ENCODE data around the gene REM2. TPM values are rescaled to one million over a fixed set of nuclear protein-coding genes. Genes with fewer than 3 reads are reported as not detected.
A peak's percentile ranks its signal among the peaks of the same experiment; 100 is the strongest.

Gene REM2
- total RNA-seq, 1 experiment from 2014 or later = 1.5 TPM

- TF ChIP-seq, protein P1, sequence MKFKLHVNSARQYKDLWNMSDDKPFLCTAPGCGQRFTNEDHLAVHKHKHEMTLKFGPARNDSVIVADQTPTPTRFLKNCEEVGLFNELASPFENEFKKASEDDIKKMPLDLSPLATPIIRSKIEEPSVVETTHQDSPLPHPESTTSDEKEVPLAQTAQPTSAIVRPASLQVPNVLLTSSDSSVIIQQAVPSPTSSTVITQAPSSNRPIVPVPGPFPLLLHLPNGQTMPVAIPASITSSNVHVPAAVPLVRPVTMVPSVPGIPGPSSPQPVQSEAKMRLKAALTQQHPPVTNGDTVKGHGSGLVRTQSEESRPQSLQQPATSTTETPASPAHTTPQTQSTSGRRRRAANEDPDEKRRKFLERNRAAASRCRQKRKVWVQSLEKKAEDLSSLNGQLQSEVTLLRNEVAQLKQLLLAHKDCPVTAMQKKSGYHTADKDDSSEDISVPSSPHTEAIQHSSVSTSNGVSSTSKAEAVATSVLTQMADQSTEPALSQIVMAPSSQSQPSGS (CRISPR knock-in tag; IDR thresholded peaks at IDR 0.05; ENCODE audit: borderline replicate concordance, low read depth) = no peak
- TF ChIP-seq ZNF263 (CRISPR knock-in tag; IDR thresholded peaks at IDR 0.05; ENCODE audit: low read depth) = no peak
- TF ChIP-seq, protein P2, sequence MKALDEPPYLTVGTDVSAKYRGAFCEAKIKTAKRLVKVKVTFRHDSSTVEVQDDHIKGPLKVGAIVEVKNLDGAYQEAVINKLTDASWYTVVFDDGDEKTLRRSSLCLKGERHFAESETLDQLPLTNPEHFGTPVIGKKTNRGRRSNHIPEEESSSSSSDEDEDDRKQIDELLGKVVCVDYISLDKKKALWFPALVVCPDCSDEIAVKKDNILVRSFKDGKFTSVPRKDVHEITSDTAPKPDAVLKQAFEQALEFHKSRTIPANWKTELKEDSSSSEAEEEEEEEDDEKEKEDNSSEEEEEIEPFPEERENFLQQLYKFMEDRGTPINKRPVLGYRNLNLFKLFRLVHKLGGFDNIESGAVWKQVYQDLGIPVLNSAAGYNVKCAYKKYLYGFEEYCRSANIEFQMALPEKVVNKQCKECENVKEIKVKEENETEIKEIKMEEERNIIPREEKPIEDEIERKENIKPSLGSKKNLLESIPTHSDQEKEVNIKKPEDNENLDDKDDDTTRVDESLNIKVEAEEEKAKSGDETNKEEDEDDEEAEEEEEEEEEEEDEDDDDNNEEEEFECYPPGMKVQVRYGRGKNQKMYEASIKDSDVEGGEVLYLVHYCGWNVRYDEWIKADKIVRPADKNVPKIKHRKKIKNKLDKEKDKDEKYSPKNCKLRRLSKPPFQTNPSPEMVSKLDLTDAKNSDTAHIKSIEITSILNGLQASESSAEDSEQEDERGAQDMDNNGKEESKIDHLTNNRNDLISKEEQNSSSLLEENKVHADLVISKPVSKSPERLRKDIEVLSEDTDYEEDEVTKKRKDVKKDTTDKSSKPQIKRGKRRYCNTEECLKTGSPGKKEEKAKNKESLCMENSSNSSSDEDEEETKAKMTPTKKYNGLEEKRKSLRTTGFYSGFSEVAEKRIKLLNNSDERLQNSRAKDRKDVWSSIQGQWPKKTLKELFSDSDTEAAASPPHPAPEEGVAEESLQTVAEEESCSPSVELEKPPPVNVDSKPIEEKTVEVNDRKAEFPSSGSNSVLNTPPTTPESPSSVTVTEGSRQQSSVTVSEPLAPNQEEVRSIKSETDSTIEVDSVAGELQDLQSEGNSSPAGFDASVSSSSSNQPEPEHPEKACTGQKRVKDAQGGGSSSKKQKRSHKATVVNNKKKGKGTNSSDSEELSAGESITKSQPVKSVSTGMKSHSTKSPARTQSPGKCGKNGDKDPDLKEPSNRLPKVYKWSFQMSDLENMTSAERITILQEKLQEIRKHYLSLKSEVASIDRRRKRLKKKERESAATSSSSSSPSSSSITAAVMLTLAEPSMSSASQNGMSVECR (CRISPR knock-in tag; IDR thresholded peaks at IDR 0.05; ENCODE audit: borderline replicate concordance) = no peak
These were observed 41.7 kb upstream of the REM2 start (continued) for GRCh38 chr14:22841311-22841710.

GRCh38 chr14:22841769-22842168 lies 41.3 kb upstream of the REM2 start:
- DNase-seq (ENCODE audit: low spot score) (no peak), ATAC-seq (no peak)
- Mint-ChIP-seq H3K4me3 (no peak overlapping the region), H3K9me3 (no peaks in the 10 kb centered on the region), H3K27me3 (ENCODE audit: low read depth) (no peaks in the 10 kb centered on the region; the same call in 1 of the 2 replicates), H3K27ac (0 out of 2 replicates have a peak overlapping the region, but pooled peaks have one; percentile 10), H3K4me1 (peaks cover 22% of the 10 kb centered on the region), H3K36me3 (peaks cover 44% of the 10 kb centered on the region)
- POLR2A ChIA-PET = no interaction called here
- CTCF ChIA-PET = interaction anchor here (1.4 kb wide), 1 partner anchor 19 kb away, joined by 7 read pairs; no protein-coding TSS in a partner anchor
- TF ChIP-seq OVOL2 (CRISPR knock-in tag; IDR thresholded peaks at IDR 0.05; ENCODE audit: borderline replicate concordance) = no peak
- TF ChIP-seq PRRX2 (CRISPR knock-in tag; IDR thresholded peaks at IDR 0.05) = no peak
- TF ChIP-seq, protein P3, sequence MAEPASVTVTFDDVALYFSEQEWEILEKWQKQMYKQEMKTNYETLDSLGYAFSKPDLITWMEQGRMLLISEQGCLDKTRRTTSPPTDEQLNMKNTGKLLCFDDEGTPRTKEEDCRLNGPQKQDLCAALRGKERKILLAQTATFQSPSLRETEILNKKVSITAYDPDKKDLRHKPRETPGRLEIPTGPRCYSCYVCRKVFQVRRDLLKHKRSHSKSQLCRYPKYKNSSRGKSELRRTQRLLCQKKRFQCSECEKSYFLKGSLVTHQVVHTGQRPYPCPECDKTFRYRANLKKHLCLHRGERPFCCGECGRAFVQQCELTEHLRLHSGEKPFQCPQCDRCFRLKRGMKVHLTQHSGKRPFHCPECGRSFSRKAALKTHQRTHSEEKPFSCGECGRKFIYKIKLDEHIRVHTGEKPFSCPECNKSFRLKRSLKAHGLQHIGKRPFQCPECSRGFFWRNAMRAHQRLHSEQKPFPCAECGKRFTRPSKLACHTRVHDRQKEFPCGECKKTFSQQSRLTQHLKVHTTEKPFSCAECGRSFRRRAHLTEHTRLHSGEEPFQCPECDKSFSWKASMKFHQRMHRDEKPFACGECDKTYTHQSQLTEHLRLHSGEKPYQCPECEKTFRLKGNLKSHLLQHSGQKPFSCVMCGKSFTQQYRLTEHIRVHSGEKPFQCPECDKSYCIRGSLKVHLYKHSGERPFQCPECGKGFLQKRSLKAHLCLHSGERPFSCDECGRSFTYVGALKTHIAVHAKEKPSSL (CRISPR knock-in tag; conservative IDR thresholded peaks at IDR 0.05) = no peak
- TF ChIP-seq CBFB (CRISPR knock-in tag; IDR thresholded peaks at IDR 0.05; ENCODE audit: low read depth) = no peak
- no peak for TF ChIP-seq USF1 (CRISPR knock-in tag; IDR thresholded peaks at IDR 0.05)
- TF ChIP-seq, protein P1 (CRISPR knock-in tag; IDR thresholded peaks at IDR 0.05; ENCODE audit: borderline replicate concordance, low read depth) = no peak
- TF ChIP-seq ZNF416 (CRISPR knock-in tag; IDR thresholded peaks at IDR 0.05) = no peak
- TF ChIP-seq ATF1 (CRISPR knock-in tag; IDR thresholded peaks at IDR 0.05) = no peak
- no peak for TF ChIP-seq TEAD1 (CRISPR knock-in tag; IDR thresholded peaks at IDR 0.05)
- TF ChIP-seq JAZF1 (CRISPR knock-in tag; IDR thresholded peaks at IDR 0.05) = no peak
- TF ChIP-seq AR (CRISPR knock-in tag; IDR thresholded peaks at IDR 0.05) = no peak
- no peak for TF ChIP-seq E2F5 (CRISPR knock-in tag; IDR thresholded peaks at IDR 0.05)
- TF ChIP-seq NR1H2 (CRISPR knock-in tag; IDR thresholded peaks at IDR 0.05) = no peak
- TF ChIP-seq, protein P4, sequence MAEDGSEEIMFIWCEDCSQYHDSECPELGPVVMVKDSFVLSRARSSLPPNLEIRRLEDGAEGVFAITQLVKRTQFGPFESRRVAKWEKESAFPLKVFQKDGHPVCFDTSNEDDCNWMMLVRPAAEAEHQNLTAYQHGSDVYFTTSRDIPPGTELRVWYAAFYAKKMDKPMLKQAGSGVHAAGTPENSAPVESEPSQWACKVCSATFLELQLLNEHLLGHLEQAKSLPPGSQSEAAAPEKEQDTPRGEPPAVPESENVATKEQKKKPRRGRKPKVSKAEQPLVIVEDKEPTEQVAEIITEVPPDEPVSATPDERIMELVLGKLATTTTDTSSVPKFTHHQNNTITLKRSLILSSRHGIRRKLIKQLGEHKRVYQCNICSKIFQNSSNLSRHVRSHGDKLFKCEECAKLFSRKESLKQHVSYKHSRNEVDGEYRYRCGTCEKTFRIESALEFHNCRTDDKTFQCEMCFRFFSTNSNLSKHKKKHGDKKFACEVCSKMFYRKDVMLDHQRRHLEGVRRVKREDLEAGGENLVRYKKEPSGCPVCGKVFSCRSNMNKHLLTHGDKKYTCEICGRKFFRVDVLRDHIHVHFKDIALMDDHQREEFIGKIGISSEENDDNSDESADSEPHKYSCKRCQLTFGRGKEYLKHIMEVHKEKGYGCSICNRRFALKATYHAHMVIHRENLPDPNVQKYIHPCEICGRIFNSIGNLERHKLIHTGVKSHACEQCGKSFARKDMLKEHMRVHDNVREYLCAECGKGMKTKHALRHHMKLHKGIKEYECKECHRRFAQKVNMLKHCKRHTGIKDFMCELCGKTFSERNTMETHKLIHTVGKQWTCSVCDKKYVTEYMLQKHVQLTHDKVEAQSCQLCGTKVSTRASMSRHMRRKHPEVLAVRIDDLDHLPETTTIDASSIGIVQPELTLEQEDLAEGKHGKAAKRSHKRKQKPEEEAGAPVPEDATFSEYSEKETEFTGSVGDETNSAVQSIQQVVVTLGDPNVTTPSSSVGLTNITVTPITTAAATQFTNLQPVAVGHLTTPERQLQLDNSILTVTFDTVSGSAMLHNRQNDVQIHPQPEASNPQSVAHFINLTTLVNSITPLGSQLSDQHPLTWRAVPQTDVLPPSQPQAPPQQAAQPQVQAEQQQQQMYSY (CRISPR knock-in tag; IDR thresholded peaks at IDR 0.05) = no peak
- TF ChIP-seq ESRRA (CRISPR knock-in tag; IDR thresholded peaks at IDR 0.05; ENCODE audit: borderline replicate concordance) = no peak
- TF ChIP-seq SMAD3 (CRISPR knock-in tag; IDR thresholded peaks at IDR 0.05; ENCODE audit: borderline replicate concordance) = no peak

Measured in WTC11 (cell line).